K562 (cell line): Measurements from ENCODE around the gene MTHFR. TPM values are rescaled to one million over a fixed set of nuclear protein-coding genes. Genes with fewer than 3 reads are reported as not detected.
A peak's percentile ranks its signal among the peaks of the same experiment; 100 is the strongest.

ENCODE experiments used
- BHLHE40 ChIP-seq: IDR thresholded peaks from 2 replicates; pipeline ENCODE4 v1.6.1; 2011; ENCODE audit warnings: low read length, improper control_type of control experiment
- ETV6 ChIP-seq, 3 experiments: fragments of 150-350 bp in 1 of 3; sonication (generic) in 1 of 3; formaldehyde crosslinking in 1 of 3; IDR thresholded peaks; 2 replicates each; pipeline versions ENCODE4 v1.6.1 to v1.8.0; 2014 to 2022; ENCODE audit warnings: borderline replicate concordance in 2 of 3, low read depth in 2 of 3, antibody characterized with exemption in 1 of 3, low read length in 1 of 3, mild to moderate bottlenecking in 1 of 3, missing genetic modification reagents in 1 of 3
- FOXK2 ChIP-seq, 2 experiments: fragments of 450-650 bp; IDR thresholded peaks in 1 of 2; conservative IDR thresholded peaks in 1 of 2; 2 replicates each; pipeline ENCODE4 v1.6.1; 2016; ENCODE audit warnings: low read depth in 2 of 2, mild to moderate bottlenecking in 1 of 2
- HCFC1 ChIP-seq: IDR thresholded peaks from 2 replicates; pipeline ENCODE4 v1.6.1; 2012; ENCODE audit warnings: low read depth, low read length, improper control_type of control experiment
- HNRNPK ChIP-seq: fragments of 200-400 bp; formaldehyde crosslinking; IDR thresholded peaks from one replicate; pipeline ENCODE4 v1.6.1; 2018; ENCODE audit warnings: mild to moderate bottlenecking, low read depth, low read length; ENCODE audit not compliant: poor library complexity, severe bottlenecking
- JUN ChIP-seq, 2 experiments: sonication (generic) in 1 of 2; formaldehyde crosslinking in 1 of 2; IDR thresholded peaks; 2 replicates each; pipeline versions ENCODE4 v1.6.1 to v1.8.0; 2012 to 2022; ENCODE audit warnings: borderline replicate concordance in 2 of 2, mild to moderate bottlenecking in 2 of 2, improper control_type of control experiment in 1 of 2, low read depth in 1 of 2, low read length in 1 of 2, missing genetic modification reagents in 1 of 2
- KDM5B ChIP-seq: fragments of 200-600 bp; sonication (generic); IDR thresholded peaks from 2 replicates; pipeline ENCODE4 v1.6.1; 2012; ENCODE audit warnings: low read depth, mild to moderate bottlenecking, moderate library complexity, low read length, control low read depth, inconsistent platforms; ENCODE audit not compliant: insufficient replicate concordance
- MYC ChIP-seq, 2 experiments: fragments of 250-450 bp in 1 of 2; sonication (Bioruptor Pico) in 1 of 2; IDR thresholded peaks; 2 replicates each; pipeline versions ENCODE4 v1.5.1 to v1.6.1; 2012 to 2021; ENCODE audit warnings: low read depth in 2 of 2, borderline replicate concordance in 1 of 2, improper control_type of control experiment in 1 of 2, low read length in 1 of 2, mild to moderate bottlenecking in 1 of 2, moderate library complexity in 1 of 2
- NRF1 ChIP-seq, 2 experiments: fragments of 450-650 bp; IDR thresholded peaks in 1 of 2; conservative IDR thresholded peaks in 1 of 2; 2 replicates each; pipeline ENCODE4 v1.6.1; 2014; ENCODE audit warnings: mild to moderate bottlenecking in 2 of 2
- PHF8 ChIP-seq: fragments of 200-600 bp; sonication (generic); IDR thresholded peaks from 2 replicates; pipeline ENCODE4 v1.6.1; 2012; ENCODE audit warnings: mixed run types, mild to moderate bottlenecking, inconsistent platforms, low read length, moderate library complexity, borderline replicate concordance
- RB1 ChIP-seq: fragments of 450-650 bp; IDR thresholded peaks from 2 replicates; pipeline ENCODE4 v1.6.1; 2017; ENCODE audit warnings: low read depth, mild to moderate bottlenecking
- RBBP5 ChIP-seq: fragments of 200-600 bp; sonication (generic); IDR thresholded peaks from 2 replicates; pipeline ENCODE4 v1.6.1; 2012; ENCODE audit warnings: borderline replicate concordance, mild to moderate bottlenecking, low read length, control low read depth, inconsistent platforms; ENCODE audit not compliant: insufficient read depth, poor library complexity, severe bottlenecking
- RNF2 ChIP-seq: sonication (generic); IDR thresholded peaks from 2 replicates; pipeline ENCODE4 v1.6.1; 2016
- SMARCA4 ChIP-seq: fragments of 450-650 bp; IDR thresholded peaks from 2 replicates; pipeline ENCODE4 v1.6.1; 2016
- SMARCC2 ChIP-seq: fragments of 450-650 bp; IDR thresholded peaks from 2 replicates; pipeline ENCODE4 v1.6.1; 2017; ENCODE audit warnings: antibody characterized with exemption, moderate library complexity, mild to moderate bottlenecking, low read depth
- SNAPC5 ChIP-seq: fragments of 250-450 bp; sonication (Bioruptor Pico); IDR thresholded peaks from 2 replicates; pipeline ENCODE4 v1.8.0; 2021; ENCODE audit warnings: moderate library complexity, mild to moderate bottlenecking, inconsistent platforms
- TFAP4 ChIP-seq: sonication (generic); formaldehyde crosslinking; IDR thresholded peaks from 2 replicates; pipeline ENCODE4 v1.8.0; 2022; ENCODE audit warnings: missing genetic modification reagents, mild to moderate bottlenecking, moderate library complexity, borderline replicate concordance
- U2AF2 ChIP-seq: fragments of 200-400 bp; formaldehyde crosslinking; optimal IDR thresholded peaks from 2 replicates; pipeline ENCODE3; 2017; ENCODE audit warnings: low read depth, mild to moderate bottlenecking, low read length
- ZBTB7A ChIP-seq: IDR thresholded peaks from 2 replicates; pipeline ENCODE4 v1.6.1; 2011; ENCODE audit warnings: low read depth, mild to moderate bottlenecking, low read length, moderate library complexity, borderline replicate concordance; ENCODE audit not compliant: control insufficient read depth
- ZNF197 ChIP-seq: fragments of 200-800 bp; sonication (Bioruptor generic); IDR thresholded peaks from 2 replicates; pipeline ENCODE4 v1.6.1; 2016; ENCODE audit warnings: low read depth, missing genetic modification characterization, missing compliant biosample characterization
- ZNF282 ChIP-seq: sonication (generic); formaldehyde crosslinking; IDR thresholded peaks from 2 replicates; pipeline ENCODE4 v1.8.1; 2023; ENCODE audit warnings: missing genetic modification reagents
- ZNF311 ChIP-seq: fragments of 250-450 bp; sonication (Bioruptor Pico); IDR thresholded peaks from 2 replicates; pipeline ENCODE4 v1.4.0; 2020; ENCODE audit warnings: mild to moderate bottlenecking, moderate library complexity
- ZNF324 ChIP-seq: fragments of 250-450 bp; sonication (Bioruptor Pico); IDR thresholded peaks from 2 replicates; pipeline ENCODE4 v1.4.0; 2020; ENCODE audit warnings: mild to moderate bottlenecking
- polyA plus RNA-seq, 8 experiments: library from polyadenylated mRNA; depleted of rRNA in 4 of 8; stranded (reverse) in 5 of 8; unstranded in 3 of 8; fragments of >200 nt; fragmentation: Nextera tagmentation in 2 of 8; fragmentation: Illumina TruSeq in 1 of 8; extraction: Ambion mirVana in 2 of 8; extraction: Trizol in 1 of 8; gene quantifications; 2 replicates each; pipeline versions ENCODE4 v1.2.1 to v1.2.3, GENCODE V29; 2011 to 2014; ENCODE audit warnings: inconsistent platforms in 1 of 8, missing spikeins in 1 of 8
- total RNA-seq, 7 experiments: library from RNA; depleted of rRNA in 6 of 7; stranded (reverse); fragments of >200 nt in 6 of 7; fragmentation: Illumina TruSeq in 2 of 7; extraction: Trizol in 2 of 7; gene quantifications; 2 replicates each; pipeline versions ENCODE4 v1.2.1 to v1.2.3, GENCODE V29; 2011 to 2021; ENCODE audit warnings: low replicate concordance in 1 of 7

MTHFR gene
- total and polyA plus RNA-seq, 9 of the 15 experiments (the other 6 are each of a cell fraction or from before 2014, with no cell fraction given): 5.0 to 104 (median 62.6) TPM

- no peak for TF ChIP-seq U2AF2
- TF ChIP-seq SMARCA4: no peak; the same call in 1 of the 2 replicates
- peak; percentile 96 for TF ChIP-seq ZBTB7A
- no peak for TF ChIP-seq ZNF324
- no peak for TF ChIP-seq RB1
- peak; percentile 78 for TF ChIP-seq KDM5B
- peak; percentile 92; the same call in 1 of the 2 replicates for TF ChIP-seq TFAP4
- peak; percentile 32; the same call in 1 of the 2 replicates for TF ChIP-seq RNF2
- TF ChIP-seq ZNF311 (CRISPR knock-in tag): 0 out of 2 replicates have a peak, but pooled peaks have one; percentile 5
- 0 out of 2 replicates have a peak, but pooled peaks have one; percentile 23 for TF ChIP-seq ZNF282 (CRISPR knock-in tag)
- TF ChIP-seq BHLHE40: peak; percentile 99
- peak; percentile 88; the same call in 1 of the 2 replicates for TF ChIP-seq ZNF197 (CRISPR knock-in tag)
- peak; percentile 76 for TF ChIP-seq SMARCC2
- peak; percentile 73 for TF ChIP-seq HCFC1
- TF ChIP-seq FOXK2 (conservative IDR thresholded peaks at IDR 0.05 in 1 of 2, IDR thresholded peaks at IDR 0.05 in 1 of 2; ENCODE audit: low read depth in 2 of 2): peak; percentile 88 to 97
- TF ChIP-seq PHF8: peak; percentile 82; the same call in 1 of the 2 replicates
- TF ChIP-seq HNRNPK: peak; percentile 50
- peak; percentile 73; the same call in 1 of the 2 replicates for TF ChIP-seq MYC (IDR thresholded peaks at IDR 0.05; ENCODE audit: low read depth, low read length)
- TF ChIP-seq MYC (CRISPR knock-in tag; IDR thresholded peaks at IDR 0.05; ENCODE audit: borderline replicate concordance, low read depth): peak; percentile 65; the same call in 1 of the 2 replicates
- TF ChIP-seq ETV6 (IDR thresholded peaks at IDR 0.05; ENCODE audit: borderline replicate concordance in 1 of 2, low read depth in 2 of 2, low read length in 1 of 2): peak in 1 of 2 experiments; percentile 45; a peak in 1 of 4 replicates
- TF ChIP-seq ETV6 (CRISPR knock-in tag; IDR thresholded peaks at IDR 0.05; ENCODE audit: borderline replicate concordance): peak; percentile 70; the same call in 1 of the 2 replicates
- peak; percentile 55 for TF ChIP-seq JUN (IDR thresholded peaks at IDR 0.05; ENCODE audit: borderline replicate concordance, low read depth, low read length)
- TF ChIP-seq JUN (CRISPR knock-in tag; IDR thresholded peaks at IDR 0.05; ENCODE audit: borderline replicate concordance): peak; percentile 61; the same call in 1 of the 2 replicates
- peak; percentile 46 for TF ChIP-seq RBBP5
- TF ChIP-seq NRF1 (conservative IDR thresholded peaks at IDR 0.05 in 1 of 2, IDR thresholded peaks at IDR 0.05 in 1 of 2): peak; percentile 91 to 92
- TF ChIP-seq SNAPC5 (CRISPR knock-in tag): no peak
Observed at GRCh38 chr1:11805422-11806306, at the start of gene MTHFR, which contains the start of gene CLCN6 (continued).
